SK-N-SH treated with all-trans-retinoic acid at 6 μM for 48 hours (cell line): ENCODE measurements around the gene XPO6.

Experiments used
- ARNTL ChIP-seq: fragments of 450-650 bp; formaldehyde crosslinking; IDR thresholded peaks from 2 replicates; pipeline ENCODE4 v1.5.0; 2020; ENCODE audit warnings: low read depth, mild to moderate bottlenecking, moderate library complexity, borderline replicate concordance
- BACH2 ChIP-seq: fragments of 250-450 bp; sonication (Bioruptor Pico); IDR thresholded peaks from 2 replicates; pipeline ENCODE4 v1.9.0; 2021; ENCODE audit warnings: mild to moderate bottlenecking, borderline replicate concordance
- CSDC2 ChIP-seq: fragments of 250-450 bp; sonication (Bioruptor Pico); IDR thresholded peaks from 2 replicates; pipeline ENCODE4 v1.5.0; 2020; ENCODE audit warnings: mild to moderate bottlenecking, moderate library complexity
- ESRRG ChIP-seq: fragments of 250-450 bp; sonication (Bioruptor Pico); IDR thresholded peaks from 2 replicates; pipeline ENCODE4 v1.6.1; 2021; ENCODE audit warnings: mild to moderate bottlenecking
- PPARA ChIP-seq: fragments of 250-450 bp; sonication (Bioruptor Pico); IDR thresholded peaks from 2 replicates; pipeline ENCODE4 v1.5.0; 2020; ENCODE audit warnings: mild to moderate bottlenecking, borderline replicate concordance
- ZC3H10 ChIP-seq: fragments of 250-450 bp; sonication (Bioruptor Pico); IDR thresholded peaks from 2 replicates; pipeline ENCODE4 v1.5.1; 2021; ENCODE audit warnings: mild to moderate bottlenecking, moderate library complexity
- ZFP30 ChIP-seq: fragments of 450-650 bp; formaldehyde crosslinking; IDR thresholded peaks from 2 replicates; pipeline ENCODE4 v1.5.0; 2022; ENCODE audit warnings: mild to moderate bottlenecking, moderate library complexity
- TF ChIP-seq, protein P1 (sequence below): fragments of 250-450 bp; sonication (Bioruptor Pico); IDR thresholded peaks from 2 replicates; pipeline ENCODE4 v1.5.1; 2020; ENCODE audit warnings: low read depth, mild to moderate bottlenecking, moderate library complexity
- TF ChIP-seq, protein P2 (sequence below): fragments of 250-450 bp; sonication (Bioruptor Pico); IDR thresholded peaks from 2 replicates; pipeline ENCODE4 v1.8.0; 2021; ENCODE audit warnings: low read depth, mild to moderate bottlenecking, moderate library complexity, borderline replicate concordance
- TF ChIP-seq, protein P3 (sequence below): fragments of 250-450 bp; sonication (Bioruptor Pico); IDR thresholded peaks from 2 replicates; pipeline ENCODE4 v1.5.0; 2020; ENCODE audit warnings: mild to moderate bottlenecking, moderate library complexity

DNA sequence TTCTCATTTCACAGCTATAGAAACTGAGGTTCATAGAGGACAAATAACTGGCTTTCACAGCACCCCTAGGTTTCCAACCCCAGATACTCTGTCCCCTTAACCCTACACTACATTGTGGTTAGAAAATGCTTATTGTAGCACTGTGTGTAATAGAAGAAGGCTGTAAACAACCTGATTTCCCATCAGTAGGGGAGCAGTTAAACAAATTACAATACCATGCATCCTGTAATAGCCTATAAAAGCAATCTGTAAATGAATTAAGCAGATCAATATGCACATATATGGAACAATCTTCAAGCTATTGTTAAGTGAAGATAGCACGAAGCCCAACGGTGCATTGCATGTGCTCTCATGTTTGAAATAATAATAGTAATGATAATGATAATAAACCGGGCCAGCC is 39.2 kb upstream of the XPO6 start:
- TF ChIP-seq ZFP30 = no peak
- TF ChIP-seq BACH2 = no peak
- TF ChIP-seq, protein P1, sequence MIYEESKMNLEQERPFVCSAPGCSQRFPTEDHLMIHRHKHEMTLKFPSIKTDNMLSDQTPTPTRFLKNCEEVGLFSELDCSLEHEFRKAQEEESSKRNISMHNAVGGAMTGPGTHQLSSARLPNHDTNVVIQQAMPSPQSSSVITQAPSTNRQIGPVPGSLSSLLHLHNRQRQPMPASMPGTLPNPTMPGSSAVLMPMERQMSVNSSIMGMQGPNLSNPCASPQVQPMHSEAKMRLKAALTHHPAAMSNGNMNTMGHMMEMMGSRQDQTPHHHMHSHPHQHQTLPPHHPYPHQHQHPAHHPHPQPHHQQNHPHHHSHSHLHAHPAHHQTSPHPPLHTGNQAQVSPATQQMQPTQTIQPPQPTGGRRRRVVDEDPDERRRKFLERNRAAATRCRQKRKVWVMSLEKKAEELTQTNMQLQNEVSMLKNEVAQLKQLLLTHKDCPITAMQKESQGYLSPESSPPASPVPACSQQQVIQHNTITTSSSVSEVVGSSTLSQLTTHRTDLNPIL (CRISPR knock-in tag) = no peak
- TF ChIP-seq ZC3H10 = no peak
- TF ChIP-seq, protein P2, sequence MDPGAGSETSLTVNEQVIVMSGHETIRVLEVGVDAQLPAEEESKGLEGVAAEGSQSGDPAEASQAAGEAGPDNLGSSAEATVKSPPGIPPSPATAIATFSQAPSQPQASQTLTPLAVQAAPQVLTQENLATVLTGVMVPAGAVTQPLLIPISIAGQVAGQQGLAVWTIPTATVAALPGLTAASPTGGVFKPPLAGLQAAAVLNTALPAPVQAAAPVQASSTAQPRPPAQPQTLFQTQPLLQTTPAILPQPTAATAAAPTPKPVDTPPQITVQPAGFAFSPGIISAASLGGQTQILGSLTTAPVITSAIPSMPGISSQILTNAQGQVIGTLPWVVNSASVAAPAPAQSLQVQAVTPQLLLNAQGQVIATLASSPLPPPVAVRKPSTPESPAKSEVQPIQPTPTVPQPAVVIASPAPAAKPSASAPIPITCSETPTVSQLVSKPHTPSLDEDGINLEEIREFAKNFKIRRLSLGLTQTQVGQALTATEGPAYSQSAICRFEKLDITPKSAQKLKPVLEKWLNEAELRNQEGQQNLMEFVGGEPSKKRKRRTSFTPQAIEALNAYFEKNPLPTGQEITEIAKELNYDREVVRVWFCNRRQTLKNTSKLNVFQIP (CRISPR knock-in tag) = no peak
- TF ChIP-seq, protein P3, sequence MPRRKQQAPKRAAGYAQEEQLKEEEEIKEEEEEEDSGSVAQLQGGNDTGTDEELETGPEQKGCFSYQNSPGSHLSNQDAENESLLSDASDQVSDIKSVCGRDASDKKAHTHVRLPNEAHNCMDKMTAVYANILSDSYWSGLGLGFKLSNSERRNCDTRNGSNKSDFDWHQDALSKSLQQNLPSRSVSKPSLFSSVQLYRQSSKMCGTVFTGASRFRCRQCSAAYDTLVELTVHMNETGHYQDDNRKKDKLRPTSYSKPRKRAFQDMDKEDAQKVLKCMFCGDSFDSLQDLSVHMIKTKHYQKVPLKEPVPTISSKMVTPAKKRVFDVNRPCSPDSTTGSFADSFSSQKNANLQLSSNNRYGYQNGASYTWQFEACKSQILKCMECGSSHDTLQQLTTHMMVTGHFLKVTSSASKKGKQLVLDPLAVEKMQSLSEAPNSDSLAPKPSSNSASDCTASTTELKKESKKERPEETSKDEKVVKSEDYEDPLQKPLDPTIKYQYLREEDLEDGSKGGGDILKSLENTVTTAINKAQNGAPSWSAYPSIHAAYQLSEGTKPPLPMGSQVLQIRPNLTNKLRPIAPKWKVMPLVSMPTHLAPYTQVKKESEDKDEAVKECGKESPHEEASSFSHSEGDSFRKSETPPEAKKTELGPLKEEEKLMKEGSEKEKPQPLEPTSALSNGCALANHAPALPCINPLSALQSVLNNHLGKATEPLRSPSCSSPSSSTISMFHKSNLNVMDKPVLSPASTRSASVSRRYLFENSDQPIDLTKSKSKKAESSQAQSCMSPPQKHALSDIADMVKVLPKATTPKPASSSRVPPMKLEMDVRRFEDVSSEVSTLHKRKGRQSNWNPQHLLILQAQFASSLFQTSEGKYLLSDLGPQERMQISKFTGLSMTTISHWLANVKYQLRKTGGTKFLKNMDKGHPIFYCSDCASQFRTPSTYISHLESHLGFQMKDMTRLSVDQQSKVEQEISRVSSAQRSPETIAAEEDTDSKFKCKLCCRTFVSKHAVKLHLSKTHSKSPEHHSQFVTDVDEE (CRISPR knock-in tag) = no peak
- TF ChIP-seq PPARA = no peak
- no peak for TF ChIP-seq CSDC2 (CRISPR knock-in tag)
- TF ChIP-seq ARNTL = no peak
- TF ChIP-seq ESRRG (CRISPR knock-in tag) = no peak
